ENCODE results near the gene IPO7. TPM values are rescaled to one million over a fixed set of nuclear protein-coding genes. Genes with fewer than 3 reads are reported as not detected.
A peak's percentile ranks its signal among the peaks of the same experiment; 100 is the strongest.

IPO7 gene
- total and polyA plus RNA-seq, 2 of the 13 experiments (the other 11 are each of a cell fraction or from before 2014, with no cell fraction given), result 59.4 to 98.4 TPM

DNA sequence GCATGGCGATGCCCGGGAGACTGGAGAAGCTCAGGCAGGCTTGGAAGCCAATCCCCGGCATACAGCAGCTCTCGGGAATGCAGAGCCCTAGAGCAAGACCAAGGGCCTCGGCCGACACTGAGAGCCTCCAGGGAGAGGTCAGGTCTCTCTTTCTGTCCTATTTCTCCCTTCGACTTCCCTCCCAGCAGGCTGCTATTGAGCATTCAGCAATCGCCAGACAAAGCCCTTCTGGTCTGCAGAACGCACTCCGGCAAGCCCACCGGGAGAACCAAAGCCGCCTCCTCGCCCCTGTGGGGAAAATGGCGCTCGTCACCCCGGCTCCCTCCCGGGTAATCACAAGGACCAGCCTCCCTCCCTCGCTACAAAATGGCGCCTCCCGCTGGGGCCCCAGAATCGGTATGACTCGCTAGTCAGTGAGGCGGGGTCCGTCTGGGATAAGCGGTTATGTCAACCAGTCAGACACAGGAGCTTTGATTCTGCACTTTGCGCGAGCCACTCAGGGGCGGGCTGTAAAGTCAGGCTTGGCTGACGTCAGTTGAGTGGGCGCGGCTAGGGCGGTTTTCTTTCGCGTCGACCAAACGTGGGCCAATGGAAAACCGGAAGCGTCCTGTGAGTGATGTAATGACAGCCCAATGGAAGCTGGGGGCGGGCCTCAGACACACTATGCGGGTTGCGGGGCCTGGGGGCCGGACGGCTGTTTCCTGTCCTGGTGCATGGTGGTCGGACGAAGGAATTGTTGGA lies 76.0 kb downstream of the IPO7 start, which contains the start of gene ZNF143 (continued):
- TF ChIP-seq ZNF703 (CRISPR knock-in tag; IDR thresholded peaks at IDR 0.05; ENCODE audit: borderline replicate concordance) (no peak), ZNF337 (CRISPR knock-in tag; IDR thresholded peaks at IDR 0.05; ENCODE audit: borderline replicate concordance, low read depth) (no peak), HOXA9 (CRISPR knock-in tag; IDR thresholded peaks at IDR 0.05; ENCODE audit: borderline replicate concordance) (no peak), ZNF430 (CRISPR knock-in tag; IDR thresholded peaks at IDR 0.05) (no peak), ZNF446 (CRISPR knock-in tag; IDR thresholded peaks at IDR 0.05) (no peak), CHD2 (IDR thresholded peaks at IDR 0.05; ENCODE audit: low read depth, low read length) (peak; percentile 48; the same call in 1 of the 2 replicates), THYN1 (CRISPR knock-in tag; IDR thresholded peaks at IDR 0.05; ENCODE audit: borderline replicate concordance, low read depth) (no peak), TAF1 (CRISPR knock-in tag; IDR thresholded peaks at IDR 0.05) (peak; percentile 89), HNF4A (CRISPR knock-in tag; IDR thresholded peaks at IDR 0.05) (no peak; the same call in 1 of the 2 replicates), NPAS2 (CRISPR knock-in tag; IDR thresholded peaks at IDR 0.05; ENCODE audit: borderline replicate concordance) (no peak), HOXA5 (CRISPR knock-in tag; IDR thresholded peaks at IDR 0.05) (no peak), ZNF562 (CRISPR knock-in tag; IDR thresholded peaks at IDR 0.05; ENCODE audit: borderline replicate concordance) (no peak), ZNF550 (CRISPR knock-in tag; IDR thresholded peaks at IDR 0.05; ENCODE audit: borderline replicate concordance) (no peak), PHF8 (CRISPR knock-in tag; IDR thresholded peaks at IDR 0.05) (peak; percentile 84), MXD3 (CRISPR knock-in tag; IDR thresholded peaks at IDR 0.05) (peak; percentile 20; the same call in 1 of the 2 replicates), FOXK2 (IDR thresholded peaks at IDR 0.05) (peak; percentile 8; the same call in 1 of the 2 replicates), NONO (IDR thresholded peaks at IDR 0.05) (no peak), NONO (CRISPR knock-in tag; conservative IDR thresholded peaks at IDR 0.05) (peak; percentile 79), ZNF776 (CRISPR knock-in tag; IDR thresholded peaks at IDR 0.05) (no peak), SRF (IDR thresholded peaks at IDR 0.05; ENCODE audit: low read depth, low read length) (0 out of 2 replicates have a peak, but pooled peaks have one; percentile 45), ZNF883 (CRISPR knock-in tag; IDR thresholded peaks at IDR 0.05; ENCODE audit: not compliant biosample characterization) (peak; percentile 42), ZNF672 (CRISPR knock-in tag; IDR thresholded peaks at IDR 0.05) (no peak), REPIN1 (CRISPR knock-in tag; IDR thresholded peaks at IDR 0.05; ENCODE audit: borderline replicate concordance, low read depth) (no peak)
- TF ChIP-seq, protein P1, sequence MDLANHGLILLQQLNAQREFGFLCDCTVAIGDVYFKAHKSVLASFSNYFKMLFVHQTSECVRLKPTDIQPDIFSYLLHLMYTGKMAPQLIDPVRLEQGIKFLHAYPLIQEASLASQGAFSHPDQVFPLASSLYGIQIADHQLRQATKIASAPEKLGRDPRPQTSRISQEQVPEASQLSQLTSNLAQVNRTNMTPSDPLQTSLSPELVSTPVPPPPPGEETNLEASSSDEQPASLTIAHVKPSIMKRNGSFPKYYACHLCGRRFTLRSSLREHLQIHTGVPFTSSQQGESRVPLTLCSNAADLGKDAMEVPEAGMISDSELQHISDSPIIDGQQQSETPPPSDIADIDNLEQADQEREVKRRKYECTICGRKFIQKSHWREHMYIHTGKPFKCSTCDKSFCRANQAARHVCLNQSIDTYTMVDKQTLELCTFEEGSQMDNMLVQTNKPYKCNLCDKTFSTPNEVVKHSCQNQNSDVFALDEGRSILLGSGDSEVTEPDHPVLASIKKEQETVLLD (CRISPR knock-in tag; IDR thresholded peaks at IDR 0.05; ENCODE audit: low read depth), result peak; percentile 28; the same call in 1 of the 2 replicates
- TF ChIP-seq, protein P2, sequence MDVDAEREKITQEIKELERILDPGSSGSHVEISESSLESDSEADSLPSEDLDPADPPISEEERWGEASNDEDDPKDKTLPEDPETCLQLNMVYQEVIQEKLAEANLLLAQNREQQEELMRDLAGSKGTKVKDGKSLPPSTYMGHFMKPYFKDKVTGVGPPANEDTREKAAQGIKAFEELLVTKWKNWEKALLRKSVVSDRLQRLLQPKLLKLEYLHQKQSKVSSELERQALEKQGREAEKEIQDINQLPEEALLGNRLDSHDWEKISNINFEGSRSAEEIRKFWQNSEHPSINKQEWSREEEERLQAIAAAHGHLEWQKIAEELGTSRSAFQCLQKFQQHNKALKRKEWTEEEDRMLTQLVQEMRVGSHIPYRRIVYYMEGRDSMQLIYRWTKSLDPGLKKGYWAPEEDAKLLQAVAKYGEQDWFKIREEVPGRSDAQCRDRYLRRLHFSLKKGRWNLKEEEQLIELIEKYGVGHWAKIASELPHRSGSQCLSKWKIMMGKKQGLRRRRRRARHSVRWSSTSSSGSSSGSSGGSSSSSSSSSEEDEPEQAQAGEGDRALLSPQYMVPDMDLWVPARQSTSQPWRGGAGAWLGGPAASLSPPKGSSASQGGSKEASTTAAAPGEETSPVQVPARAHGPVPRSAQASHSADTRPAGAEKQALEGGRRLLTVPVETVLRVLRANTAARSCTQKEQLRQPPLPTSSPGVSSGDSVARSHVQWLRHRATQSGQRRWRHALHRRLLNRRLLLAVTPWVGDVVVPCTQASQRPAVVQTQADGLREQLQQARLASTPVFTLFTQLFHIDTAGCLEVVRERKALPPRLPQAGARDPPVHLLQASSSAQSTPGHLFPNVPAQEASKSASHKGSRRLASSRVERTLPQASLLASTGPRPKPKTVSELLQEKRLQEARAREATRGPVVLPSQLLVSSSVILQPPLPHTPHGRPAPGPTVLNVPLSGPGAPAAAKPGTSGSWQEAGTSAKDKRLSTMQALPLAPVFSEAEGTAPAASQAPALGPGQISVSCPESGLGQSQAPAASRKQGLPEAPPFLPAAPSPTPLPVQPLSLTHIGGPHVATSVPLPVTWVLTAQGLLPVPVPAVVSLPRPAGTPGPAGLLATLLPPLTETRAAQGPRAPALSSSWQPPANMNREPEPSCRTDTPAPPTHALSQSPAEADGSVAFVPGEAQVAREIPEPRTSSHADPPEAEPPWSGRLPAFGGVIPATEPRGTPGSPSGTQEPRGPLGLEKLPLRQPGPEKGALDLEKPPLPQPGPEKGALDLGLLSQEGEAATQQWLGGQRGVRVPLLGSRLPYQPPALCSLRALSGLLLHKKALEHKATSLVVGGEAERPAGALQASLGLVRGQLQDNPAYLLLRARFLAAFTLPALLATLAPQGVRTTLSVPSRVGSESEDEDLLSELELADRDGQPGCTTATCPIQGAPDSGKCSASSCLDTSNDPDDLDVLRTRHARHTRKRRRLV (CRISPR knock-in tag; IDR thresholded peaks at IDR 0.05), result no peak; the same call in 1 of the 2 replicates

All from HepG2 (cell line).